NCI-H1930 (cell line): ENCODE results near the gene AATF.

Experiments used
- DNase-seq, 2 experiments: peaks; one replicate each; lab custom pipeline; 2025; lab: John Stamatoyannopoulos, UW

AATF gene

GRCh38 chr17:36941265-36942010, 7.3 kb upstream of the AATF start:
- no peak for DNase-seq

DNA sequence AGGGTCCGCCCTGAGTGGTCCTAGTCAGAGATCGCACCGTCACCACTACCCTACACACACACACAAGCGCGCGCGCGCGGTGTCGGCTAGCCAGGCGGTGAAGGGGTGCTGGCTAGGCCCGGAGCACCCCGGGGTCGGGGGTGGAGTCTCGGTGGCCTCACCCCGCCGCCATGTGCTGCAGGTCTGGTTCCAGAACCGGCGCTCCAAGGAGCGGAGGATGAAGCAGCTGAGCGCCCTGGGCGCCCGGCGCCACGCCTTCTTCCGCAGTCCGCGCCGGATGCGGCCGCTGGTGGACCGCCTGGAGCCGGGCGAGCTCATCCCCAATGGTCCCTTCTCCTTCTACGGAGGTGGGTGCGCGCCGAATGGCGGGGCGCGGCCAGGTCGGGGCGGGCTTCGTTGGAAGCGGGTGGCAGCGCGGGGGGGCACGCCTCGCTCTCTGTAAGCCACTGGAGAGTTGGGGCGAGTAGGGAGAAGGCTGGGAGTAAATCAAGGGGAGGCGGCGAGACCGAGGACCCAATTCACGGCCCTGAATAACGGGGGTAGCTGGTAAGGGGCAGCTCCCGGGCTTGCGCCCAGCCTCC, 6.6 kb upstream of the AATF start:
- DNase-seq, result no peak

GRCh38 chr17:36942631-36943125, 6.1 kb upstream of the AATF start:
- DNase-seq, result no peak

- no peak for DNase-seq
These were observed 5.2 kb upstream of the AATF start for GRCh38 chr17:36943250-36944191.

DNA sequence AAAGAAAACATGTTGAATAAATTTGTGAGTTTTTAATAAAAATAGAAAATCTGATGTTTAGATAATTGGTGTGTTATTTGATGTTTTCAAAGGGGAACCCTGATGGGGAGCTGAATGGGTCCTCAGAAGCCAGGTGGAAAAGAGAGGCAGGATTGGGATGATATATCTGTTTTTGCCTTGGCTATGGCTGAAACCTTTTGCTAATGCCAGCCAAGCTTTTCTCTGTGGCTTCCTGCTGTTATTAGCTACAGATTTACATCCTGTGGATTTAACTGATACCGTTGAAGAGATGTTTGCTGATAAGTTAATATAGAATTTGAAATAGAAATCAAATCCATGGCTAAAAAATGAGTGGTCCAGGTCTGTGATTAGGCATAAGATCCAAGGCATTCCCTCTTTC, 4.2 kb upstream of the AATF start:
- DNase-seq, result no peak

DNA sequence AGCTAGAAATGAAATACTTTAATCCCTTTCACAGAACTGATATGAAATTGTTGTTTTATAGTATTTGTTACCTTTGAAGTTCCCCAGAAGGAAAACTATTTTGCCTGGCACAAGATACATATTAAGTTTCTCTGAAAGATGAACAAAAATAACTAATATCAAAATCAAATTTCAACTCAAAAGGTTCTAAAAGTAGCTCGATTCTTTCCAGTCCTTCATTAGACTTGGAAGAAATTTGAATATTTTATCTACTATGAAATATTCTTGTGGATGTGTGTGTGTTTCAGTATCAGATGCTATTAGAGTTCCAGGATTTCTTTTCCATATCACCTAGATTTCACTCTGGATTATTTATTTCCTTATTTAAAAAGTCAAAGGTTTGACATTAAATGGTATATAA, 3.6 kb upstream of the AATF start:
- DNase-seq, result no peak

DNA sequence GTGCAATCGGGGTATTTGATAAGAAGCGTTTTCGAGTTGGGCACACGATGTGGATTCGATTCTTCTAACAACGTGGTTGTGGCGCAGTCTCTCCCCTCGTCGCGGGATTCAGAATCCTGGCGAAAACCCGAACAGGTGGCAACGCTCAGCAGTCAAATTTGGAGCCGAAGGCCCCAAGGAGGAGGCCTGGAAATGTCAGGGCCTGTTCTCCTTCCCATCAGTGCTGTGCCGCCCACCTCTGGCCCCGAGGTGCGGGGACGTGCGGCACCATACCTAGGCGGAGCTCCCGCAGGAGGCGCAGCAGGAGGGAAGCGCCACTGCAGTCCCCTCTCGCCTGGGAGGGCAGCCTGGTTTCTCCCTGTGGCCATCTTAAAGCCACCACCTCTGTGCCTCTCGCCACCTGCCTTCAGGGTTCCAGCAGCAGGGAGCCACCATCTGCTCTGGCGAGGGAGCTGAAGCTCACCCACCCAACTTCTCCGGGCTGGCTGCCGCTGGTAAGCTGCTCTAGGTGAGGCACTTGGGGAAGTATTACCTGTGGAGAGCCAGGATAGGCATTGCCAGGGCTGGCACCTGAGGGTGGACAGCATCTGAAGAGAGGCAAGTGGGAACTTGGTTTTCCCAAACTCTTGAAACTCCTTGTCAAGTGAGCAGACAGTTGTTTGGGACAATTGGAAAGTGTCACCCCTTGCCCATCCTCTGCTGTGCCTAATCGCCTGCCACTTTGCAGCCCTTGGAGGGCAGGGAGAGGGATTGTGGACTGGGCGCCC, 2.6 kb upstream of the AATF start:
- no peak for DNase-seq

DNA sequence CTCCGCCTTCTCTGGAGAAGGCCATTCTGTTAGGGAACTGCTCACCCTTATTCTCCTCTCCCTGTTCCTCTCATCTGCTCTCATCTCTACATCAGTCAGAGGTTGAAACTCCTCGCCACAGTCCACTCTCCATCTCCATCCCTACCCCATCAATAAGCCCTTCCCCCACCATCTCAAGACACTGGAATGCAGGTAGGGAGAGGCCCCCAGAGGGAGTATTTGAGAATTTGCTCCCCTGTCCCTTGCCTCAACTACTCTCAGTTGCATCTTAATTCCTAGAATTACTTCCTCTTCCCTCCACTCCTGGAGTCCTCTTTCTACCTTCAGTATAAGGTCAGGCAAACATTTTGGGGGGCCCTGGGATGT, 2.0 kb upstream of the AATF start:
- no peak for DNase-seq

DNA sequence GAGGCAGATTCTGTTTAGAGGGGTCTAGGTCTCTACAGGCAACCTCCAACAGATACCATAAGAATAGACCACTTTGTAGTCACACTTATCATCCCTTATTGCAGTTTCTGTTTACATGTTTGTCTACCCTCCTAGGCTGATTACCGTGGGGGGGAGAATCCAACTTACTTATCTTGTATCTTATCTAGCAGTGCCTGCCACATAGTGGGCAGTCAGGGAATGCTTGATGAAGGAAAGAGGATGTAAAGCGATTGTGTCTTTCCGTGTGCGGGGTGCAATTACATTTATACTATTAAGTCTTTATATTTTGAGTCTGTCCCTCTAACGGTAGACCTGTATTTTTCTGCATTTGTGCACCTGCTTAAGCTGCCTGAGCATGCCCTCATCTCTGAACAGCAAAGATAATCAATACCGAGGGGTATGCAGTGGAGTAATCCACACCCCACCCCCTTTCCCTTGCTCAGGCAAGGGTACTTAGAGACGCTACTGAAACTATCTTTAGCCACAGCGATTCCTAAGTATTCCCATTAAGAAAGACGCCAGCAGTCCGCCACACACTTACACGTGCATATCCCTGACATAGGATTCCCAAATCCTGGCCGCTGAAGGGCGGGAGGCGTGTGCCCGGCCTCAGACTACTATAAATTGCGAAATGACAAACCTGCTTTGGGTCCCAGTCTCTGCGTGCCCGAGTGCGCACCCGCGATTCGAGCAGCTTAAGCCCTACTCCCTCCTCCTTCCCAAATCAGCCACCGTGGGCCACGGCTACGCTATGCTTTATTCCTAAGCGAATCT, 635 bp upstream of the AATF start:
- DNase-seq, result no peak

DNA sequence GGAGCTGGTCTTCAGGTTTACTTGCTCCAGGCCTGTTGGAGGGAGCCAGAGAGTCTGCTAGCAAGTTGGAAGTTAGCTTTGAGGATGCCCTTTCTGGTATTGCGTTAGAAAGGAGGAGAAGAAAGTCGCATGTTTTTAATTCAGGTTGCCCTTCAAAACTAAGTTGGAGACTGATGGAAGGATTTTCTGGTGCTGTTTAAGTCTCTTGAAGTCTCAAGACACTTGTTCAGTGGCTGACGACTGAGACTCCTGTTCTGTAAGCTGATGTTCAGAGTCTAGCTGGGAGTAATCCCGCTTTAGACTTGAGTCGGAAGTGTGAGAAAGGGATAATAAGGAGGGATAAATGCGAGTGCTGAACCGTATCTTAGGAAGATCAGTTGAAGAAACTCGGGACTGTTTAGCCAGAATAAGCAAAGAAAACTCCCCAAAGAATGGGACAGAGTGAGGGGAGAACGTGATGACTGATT, 740 bp downstream of the AATF start:
- DNase-seq, result no peak

DNA sequence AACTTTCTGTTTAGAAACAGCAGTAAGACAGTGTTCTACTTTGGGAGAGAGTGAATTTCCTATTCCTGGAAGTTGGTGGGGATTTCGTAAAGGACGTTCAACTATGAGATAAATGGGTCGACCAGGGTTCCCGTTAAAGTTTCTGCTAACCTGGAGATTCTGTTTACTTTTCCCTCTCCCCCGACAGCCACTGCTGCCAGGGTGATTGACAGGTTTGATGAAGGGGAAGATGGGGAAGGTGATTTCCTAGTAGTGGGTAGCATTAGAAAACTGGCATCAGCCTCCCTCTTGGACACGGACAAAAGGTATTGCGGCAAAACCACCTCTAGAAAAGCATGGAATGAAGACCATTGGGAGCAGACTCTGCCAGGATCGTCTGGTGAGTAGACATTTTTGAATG, 1.3 kb downstream of the AATF start:
- DNase-seq, result no peak

- DNase-seq, result no peak
These were observed 2.5 kb downstream of the AATF start for GRCh38 chr17:36951084-36951789.

DNA sequence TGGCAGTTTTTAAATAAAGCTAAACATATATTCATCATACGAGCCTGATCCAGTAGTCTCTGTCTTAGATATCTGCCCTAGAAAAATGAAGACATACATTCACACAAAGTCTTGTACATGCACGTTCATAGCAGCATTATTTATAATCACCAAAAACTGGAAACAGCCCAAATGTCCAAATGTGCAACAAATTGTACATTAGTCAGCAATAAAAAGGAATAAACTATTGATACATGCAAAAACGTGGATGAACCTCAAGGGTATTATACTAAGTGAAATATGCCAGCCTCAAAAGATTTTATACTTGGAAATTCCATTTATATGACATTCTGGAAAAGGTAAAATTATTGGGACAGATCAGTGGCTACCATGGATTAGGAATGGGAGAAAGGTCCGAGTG, 22.8 kb downstream of the AATF start:
- DNase-seq, result no peak

GRCh38 chr17:36972186-36972700, 23.5 kb downstream of the AATF start:
- no peak for DNase-seq

- no peak for DNase-seq
These were observed 24.2 kb downstream of the AATF start for GRCh38 chr17:36972905-36973304.

DNA sequence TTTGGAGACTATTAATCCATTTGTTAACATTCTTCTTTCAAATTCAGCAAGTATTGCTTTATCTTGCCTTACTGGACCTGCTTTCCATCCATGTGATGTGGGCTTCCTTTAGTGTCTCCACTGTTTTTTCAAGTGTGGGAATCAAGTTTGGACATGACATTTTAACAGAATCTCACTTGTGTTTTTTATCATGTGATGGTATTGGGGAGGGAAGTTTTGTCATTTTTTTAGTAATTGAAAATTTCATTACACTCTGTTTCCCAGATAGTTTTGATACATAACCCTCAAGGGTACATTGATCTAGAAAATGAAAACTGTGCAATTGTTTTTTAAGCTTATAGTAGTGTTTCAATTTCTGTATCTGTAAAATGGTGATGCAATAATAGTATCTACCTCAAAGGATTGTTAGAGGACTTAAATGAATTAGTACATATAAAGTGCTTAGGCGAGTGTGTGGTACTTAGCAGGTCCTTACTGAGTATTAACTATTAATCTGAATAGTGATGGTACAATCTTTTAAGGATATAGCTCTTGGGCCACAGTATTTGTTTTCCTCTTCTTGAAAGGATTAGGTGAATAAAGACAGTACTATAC, 27.3 kb downstream of the AATF start:
- no peak for DNase-seq

- no peak for DNase-seq
These were observed 28.3 kb downstream of the AATF start for GRCh38 chr17:36977066-36977465.

DNA sequence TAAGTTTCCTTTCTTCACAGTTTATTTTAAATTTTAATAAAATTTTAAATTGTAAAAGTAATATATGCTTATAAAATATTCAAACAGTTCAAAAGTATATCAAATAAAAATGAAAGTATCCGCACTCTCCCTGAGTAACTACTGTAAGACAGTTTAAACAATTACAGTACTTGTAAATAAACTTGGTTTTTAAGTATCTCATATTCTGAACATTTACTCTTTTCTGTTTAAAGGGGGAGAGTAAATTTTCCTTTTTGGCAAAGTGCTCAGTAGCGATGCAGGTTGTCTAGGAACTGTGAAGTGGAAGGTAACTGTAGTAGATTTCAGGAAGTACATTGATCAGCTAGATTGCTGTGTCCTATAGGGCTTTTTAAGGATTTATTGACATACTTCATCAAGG, 28.8 kb downstream of the AATF start:
- no peak for DNase-seq

- no peak for DNase-seq
These were observed 30.2 kb downstream of the AATF start for GRCh38 chr17:36978810-36979564.
